ENCODE results near the gene ELMO2. TPM values are rescaled to one million over a fixed set of nuclear protein-coding genes. Genes with fewer than 3 reads are reported as not detected.

The ELMO2 gene
- total and polyA plus RNA-seq, 9 of the 15 experiments (the other 6 are each of a cell fraction or from before 2014, with no cell fraction given): 7.5 to 21.5 (median 15.9) TPM

- TF ChIP-seq, protein P1, sequence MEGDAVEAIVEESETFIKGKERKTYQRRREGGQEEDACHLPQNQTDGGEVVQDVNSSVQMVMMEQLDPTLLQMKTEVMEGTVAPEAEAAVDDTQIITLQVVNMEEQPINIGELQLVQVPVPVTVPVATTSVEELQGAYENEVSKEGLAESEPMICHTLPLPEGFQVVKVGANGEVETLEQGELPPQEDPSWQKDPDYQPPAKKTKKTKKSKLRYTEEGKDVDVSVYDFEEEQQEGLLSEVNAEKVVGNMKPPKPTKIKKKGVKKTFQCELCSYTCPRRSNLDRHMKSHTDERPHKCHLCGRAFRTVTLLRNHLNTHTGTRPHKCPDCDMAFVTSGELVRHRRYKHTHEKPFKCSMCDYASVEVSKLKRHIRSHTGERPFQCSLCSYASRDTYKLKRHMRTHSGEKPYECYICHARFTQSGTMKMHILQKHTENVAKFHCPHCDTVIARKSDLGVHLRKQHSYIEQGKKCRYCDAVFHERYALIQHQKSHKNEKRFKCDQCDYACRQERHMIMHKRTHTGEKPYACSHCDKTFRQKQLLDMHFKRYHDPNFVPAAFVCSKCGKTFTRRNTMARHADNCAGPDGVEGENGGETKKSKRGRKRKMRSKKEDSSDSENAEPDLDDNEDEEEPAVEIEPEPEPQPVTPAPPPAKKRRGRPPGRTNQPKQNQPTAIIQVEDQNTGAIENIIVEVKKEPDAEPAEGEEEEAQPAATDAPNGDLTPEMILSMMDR (IDR thresholded peaks at IDR 0.05 in 2 of 3, conservative IDR thresholded peaks at IDR 0.05 in 1 of 3; ENCODE audit: insufficient read depth in 2 of 3, low read depth in 1 of 3, low read length in 3 of 3): peak; percentile 36 to 57 (median 54); a peak in 4 of 6 replicates
These were observed 31.8 kb upstream of the ELMO2 start (continued) for GRCh38 chr20:46438156-46438750.

- Histone ChIP-seq H3K79me2 (ENCODE audit: control insufficient read depth, insufficient read depth, low read length) (no peaks in the 10 kb centered on the region), H3K4me1 (replicated peaks in 1 of 2; ENCODE audit: control insufficient read depth in 2 of 2, insufficient read depth in 2 of 2, low read length in 2 of 2) (no peaks in the 10 kb centered on the region), H3K9ac (ENCODE audit: insufficient read depth in 1 of 2, low read depth in 2 of 2, low read length in 2 of 2) (no peak overlapping the region), H3K9me3 (replicated peaks; ENCODE audit: control insufficient read depth, insufficient read depth, low read depth, low read length) (no peaks in the 10 kb centered on the region), H3K9me1 (ENCODE audit: control insufficient read depth, insufficient read depth, low read length) (no peaks in the 10 kb centered on the region), H2AFZ (ENCODE audit: low read depth, low read length) (no peak overlapping the region), H3K4me3 (no peak overlapping the region), H3K27ac (ENCODE audit: extremely low read depth, low read depth, low read length) (no peak overlapping the region), H4K20me1 (replicated peaks; ENCODE audit: control insufficient read depth, insufficient read depth, low read length) (no peaks in the 10 kb centered on the region), H3K36me3 (ENCODE audit: control insufficient read depth, insufficient read depth, low read length) (no peaks in the 10 kb centered on the region), H3K27me3 (ENCODE audit: control insufficient read depth in 2 of 2, insufficient read depth in 2 of 2, low read length in 2 of 2) (peaks cover 2 to 23% of the 10 kb centered on the region in 2 experiments; a peak in 3 of 5 replicates), H3K4me2 (ENCODE audit: insufficient read depth, low read length) (no peak overlapping the region)
- ATAC-seq (no peak), DNase-seq (ENCODE audit: extremely low read depth in 1 of 4, low spot score in 3 of 4) (no peak), FAIRE-seq (no peak)
- ChIA-PET CTCF (ENCODE audit: low intra/inter-chr PET ratio) (no interaction called here), POLR2A (interaction anchor here (0.6 to 0.7 kb wide), 2 partner anchors 362 to 1381 kb away, joined by 3 read pairs; no protein-coding TSS in a partner anchor)
- WGBS (ENCODE audit: insufficient coverage, low coverage, missing lambda C conversion rate): 0% methylated on average over 6 of the region's 6 CpGs
- in situ Hi-C loops (cut with MboI) (no loop called here), intact Hi-C loops (cut with micrococcal nuclease) (no loop called here)
- no peak for TF ChIP-seq PRMT5 (CRISPR knock-in tag; IDR thresholded peaks at IDR 0.05)
- no TSS peak for BruUV-seq (replicated peaks)
These were observed 28.7 kb upstream of the ELMO2 start for GRCh38 chr20:46435146-46435545.
